GM19043 (cell line): ENCODE results near the gene SERPIND1.
"Not testable (repeated sequence)": the region's sequence is repeated elsewhere in the genome, so short reads cannot be mapped to it uniquely, and the experiment has no call there.

Experiments used
- ATAC-seq: cut with Tn5 transposase; IDR thresholded peaks from one replicate; pipeline ENCODE4 v1.9.1; 2021; ENCODE audit warnings: low read depth; ENCODE audit not compliant: unreplicated experiment

SERPIND1 gene

DNA sequence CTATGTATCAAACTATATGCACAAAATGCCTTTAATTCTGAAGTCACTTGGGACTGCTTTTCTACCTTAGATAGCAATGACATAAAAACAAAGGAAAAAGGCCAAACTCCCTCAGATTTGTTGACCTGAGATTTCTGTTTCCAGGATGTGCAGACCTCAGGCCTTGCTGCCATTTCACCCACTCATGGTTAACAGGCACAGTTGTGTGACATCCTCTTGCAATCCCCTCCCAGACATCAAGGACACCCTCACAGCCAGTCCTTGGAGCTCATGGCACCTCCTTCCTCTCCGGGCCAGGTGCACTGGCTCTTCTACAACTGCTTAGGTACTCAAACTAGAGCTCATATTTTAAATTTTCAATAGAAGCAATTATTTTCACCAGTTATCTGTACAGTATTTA lies 37.3 kb downstream of the SERPIND1 start:
- no peak for ATAC-seq

DNA sequence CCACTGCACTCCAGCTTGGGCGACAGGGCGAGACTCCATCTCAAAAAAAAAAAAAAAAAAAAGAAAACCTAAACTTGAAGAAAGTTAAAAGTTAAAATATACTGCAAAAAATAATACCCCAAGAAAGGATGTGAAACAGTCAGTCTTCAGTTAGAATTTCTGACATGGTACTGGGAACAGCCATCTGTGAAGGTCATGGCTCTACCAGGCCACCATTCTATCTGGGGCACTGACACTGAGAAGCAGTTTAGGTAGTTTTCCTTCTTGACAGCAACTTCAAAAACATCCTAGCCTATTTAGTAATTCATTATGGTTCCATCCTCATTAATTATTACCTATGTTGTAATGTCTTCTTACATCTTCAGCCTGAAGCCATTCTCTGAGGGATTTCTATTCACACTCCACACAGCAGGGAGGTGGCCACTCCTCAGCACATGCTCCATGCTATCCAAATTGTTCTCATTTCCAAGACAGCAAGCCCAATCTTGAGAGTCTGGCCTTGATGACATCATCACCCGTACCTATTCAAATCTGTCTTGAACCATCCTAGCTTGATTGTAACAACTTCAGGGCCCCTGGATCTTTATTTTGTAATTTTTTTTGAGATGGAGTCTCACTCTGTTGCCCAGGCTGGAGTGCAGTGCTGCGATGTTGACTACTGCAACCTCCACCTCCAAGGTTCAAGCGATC lies 38.2 kb downstream of the SERPIND1 start:
- ATAC-seq, result no peak

DNA sequence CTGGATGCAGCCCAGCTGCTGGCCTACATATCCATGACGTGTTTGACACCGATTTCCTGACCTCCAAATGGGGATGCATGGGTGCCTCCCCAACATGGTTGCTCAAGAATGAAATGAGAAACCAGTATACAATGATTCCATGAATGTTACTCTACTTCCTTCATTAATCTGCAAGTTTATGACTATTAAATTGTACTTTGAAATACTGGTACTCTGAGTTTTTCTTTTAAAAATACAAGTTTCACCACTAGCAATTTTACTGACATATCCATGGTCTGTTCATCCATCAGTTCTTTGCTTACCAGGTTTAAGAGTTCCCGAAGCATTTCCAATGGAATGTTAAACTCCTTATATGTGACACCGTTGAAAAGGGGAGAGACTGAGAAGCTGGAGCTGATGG lies 39.1 kb downstream of the SERPIND1 start:
- no peak for ATAC-seq

DNA sequence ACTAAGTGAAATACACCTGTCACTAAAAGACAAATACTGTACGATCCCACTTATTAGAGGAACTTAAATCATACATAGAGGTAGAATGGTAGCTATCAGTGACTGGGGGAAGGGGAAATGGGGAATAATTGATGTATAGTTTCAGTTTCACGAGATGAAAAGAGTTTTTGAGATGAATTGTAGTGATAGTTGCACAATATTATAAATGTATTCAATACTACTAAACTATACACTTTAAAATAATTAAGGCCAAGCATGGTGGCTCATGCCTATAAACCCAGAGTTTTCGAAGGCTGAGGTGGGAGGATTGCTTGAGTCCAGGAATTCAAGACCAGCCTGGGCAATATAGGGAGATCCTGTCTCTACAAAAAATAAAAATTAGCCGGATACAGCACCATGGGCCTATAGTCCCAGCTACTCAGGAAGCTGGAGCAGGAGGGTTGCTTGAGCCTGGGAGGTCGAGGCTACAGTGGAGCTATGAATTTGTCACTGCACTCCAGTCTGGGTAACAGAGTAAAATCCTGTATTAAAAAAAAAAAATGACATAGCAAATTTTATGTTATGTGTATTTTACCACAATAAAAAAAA lies 40.4 kb downstream of the SERPIND1 start:
- ATAC-seq, result no peak

DNA sequence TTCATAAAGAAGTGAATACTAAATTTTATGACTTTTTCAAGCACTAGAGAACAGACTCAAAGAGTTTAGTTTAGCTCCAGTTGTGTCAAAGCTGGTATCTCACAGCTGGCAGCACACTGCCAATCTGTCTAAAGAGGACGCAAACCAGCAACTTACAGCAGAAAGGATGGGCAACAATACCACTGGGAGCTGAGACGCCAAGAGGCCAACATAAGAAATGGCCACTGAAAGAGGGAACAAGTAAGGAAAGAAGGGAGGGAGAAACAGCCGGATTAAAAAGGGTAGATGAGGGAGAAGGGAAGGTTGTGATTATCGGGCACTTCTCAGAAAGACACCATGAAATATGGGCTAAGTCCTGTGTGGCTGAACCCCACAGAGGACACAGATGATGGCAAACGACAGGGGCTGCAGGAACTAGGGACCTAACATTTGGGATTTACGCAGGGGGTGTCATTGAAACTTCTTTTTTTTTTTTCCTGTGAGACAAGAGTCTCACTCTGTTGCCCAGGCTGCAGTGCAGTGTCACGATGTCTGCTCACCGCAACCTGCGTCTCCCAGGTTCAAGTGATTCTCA lies 41.7 kb downstream of the SERPIND1 start:
- ATAC-seq, result no peak

DNA sequence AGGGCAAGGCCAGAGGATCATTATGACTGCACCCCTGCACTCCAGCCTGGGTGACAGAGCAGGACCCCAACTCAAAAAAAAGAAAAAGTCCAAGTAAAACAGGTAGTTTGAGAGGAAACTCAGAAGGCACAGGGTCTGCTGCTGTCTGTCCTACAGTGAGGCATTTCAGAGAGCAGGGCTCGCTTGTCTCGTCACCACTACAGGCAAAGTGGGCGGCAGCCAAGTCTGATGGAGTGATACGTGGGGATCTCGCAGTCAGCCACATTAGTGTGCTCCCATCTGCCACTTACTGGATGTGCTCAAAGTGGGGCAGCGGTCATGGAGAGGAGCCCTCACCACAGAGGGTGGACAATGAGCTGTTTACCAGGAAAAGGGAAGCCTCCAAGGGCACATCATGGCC lies 42.6 kb downstream of the SERPIND1 start:
- no peak for ATAC-seq

DNA sequence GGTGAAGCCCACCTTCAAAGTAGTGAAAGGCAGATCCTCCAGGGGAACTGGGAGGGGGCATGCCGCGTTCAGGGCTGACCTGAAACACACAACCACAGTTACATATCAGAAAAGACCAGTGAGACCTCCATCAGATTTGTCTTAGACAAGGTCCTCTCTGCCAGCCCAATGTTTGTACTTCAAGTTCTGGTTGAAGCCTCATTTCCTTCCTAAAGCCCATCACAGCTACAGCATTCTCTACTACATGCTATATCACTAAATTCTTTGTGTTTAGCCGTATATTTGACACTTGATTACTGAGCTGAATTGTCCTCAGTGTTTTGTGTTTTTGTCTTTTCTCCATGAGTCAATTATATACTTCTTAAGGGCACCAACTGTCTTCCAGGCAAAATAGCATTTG lies 44.6 kb downstream of the SERPIND1 start:
- ATAC-seq, result no peak

DNA sequence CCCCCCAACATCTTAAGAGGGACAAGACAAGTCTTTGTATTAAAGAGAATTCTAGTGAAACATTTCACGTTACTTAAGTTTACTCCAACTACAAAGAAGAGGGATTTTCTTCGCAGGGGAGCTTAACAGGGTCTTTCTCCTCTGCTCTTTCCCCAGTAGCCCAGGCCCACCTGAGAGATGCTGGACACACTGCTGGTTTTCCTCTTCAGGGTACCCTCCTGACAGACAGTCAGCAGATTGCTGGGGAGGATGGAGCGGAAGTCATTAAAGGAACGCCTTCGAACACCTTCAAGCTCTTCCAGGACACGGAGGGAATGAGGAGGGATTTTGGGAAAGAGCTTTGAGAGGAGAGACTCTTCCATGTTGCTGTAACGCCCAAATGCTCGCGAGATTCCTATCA lies 45.6 kb downstream of the SERPIND1 start:
- no peak for ATAC-seq

DNA sequence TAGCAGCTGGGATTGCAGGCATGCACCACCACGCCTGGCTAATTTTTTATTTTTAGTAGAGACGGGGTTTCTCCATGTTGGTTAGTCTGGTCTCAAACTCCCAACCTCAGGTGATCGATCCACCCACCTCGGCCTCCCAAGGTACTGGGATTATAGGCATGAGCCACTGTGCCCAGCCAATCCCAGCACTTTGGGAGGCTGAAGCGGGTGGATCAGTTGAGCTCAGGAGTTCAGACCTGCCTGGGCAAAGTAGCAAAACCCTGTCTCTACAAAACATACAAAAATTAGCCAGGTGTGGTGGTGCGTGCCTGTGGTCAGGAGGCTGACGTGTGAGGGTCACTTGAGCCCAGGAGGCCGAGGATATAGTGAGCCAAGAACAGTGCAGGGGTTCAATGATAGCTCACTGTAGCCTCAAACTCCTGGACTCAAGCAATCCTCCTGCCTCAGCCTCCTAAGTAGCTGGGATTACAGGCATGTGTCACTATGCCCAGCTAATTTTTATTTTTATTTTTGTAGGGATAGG lies 47.9 kb downstream of the SERPIND1 start:
- ATAC-seq, result not testable (repeated sequence)

DNA sequence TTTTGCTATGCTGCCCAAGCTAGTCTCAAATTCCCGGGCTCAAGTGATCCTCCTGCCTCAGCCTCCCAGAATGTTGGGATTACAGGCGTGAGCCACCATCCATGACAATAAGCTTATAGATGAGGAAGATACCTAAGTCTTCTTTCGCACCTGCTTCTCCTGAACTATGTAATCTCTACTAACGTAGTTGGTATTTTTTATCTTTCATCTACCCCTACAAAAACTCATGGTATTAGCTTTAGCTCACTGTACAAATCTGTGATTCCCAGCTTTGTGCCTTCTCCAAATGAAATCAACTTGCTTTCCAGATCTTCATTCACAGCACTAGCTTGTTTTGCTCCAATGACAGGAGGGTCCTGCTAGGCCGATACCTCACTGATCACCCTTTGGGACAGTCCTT lies 48.3 kb downstream of the SERPIND1 start:
- ATAC-seq, result no peak

DNA sequence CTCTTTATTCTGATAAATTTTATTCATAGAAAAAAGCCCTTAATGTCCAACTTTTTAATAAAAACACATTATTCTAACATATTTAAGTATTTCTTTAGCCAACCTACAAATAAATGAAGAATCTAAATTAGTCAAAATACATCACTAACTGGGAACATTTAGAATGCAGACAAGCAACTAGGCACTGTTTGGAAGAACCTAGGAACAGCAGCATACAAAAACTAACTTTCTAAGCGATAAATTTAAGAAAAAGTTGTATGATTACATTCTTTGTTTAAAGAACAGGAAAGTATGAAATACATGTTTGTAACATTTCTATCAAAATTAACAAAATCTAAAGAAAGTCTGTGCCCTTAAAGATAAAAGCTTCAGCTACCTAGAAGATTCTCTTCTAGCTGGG lies 49.4 kb downstream of the SERPIND1 start:
- no peak for ATAC-seq

DNA sequence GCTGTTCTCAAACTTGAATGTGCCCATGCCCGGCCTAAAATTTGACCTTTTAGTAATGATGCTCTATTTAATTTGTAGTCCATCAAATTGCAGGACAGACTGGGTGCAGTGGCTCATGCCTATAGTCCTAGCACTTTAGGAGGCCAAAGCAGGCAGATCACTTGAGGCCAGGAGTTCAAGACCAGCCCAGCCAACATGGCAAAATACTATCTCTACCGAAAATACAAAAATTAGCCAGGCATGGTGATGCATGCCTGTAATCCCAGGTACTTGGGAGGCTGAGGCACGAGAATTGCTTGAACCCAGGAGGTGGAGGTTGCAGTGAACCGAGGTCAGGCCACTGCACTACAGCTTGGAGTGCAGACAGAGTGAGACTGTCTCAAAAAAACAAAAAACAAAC lies 51.3 kb downstream of the SERPIND1 start:
- ATAC-seq, result not testable (repeated sequence)

DNA sequence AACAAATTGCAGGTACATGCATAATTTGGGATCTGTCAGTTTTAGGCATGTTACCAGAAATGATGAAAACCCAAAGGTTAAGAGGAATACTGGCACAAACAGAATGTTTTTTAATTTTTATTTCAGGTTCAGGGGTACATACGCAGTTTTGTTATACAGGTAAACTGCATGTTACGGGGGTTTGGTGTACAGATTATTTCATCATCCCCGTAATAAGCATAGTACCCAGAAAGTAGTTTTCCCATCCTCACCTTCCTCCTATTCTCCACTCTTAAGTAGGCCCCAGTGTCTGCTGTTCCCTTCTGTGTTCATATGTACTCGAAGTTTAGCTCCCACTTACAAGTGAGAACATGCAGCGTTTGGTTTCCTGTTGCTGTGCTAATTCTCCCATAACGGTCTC lies 51.7 kb downstream of the SERPIND1 start:
- ATAC-seq, result no peak

DNA sequence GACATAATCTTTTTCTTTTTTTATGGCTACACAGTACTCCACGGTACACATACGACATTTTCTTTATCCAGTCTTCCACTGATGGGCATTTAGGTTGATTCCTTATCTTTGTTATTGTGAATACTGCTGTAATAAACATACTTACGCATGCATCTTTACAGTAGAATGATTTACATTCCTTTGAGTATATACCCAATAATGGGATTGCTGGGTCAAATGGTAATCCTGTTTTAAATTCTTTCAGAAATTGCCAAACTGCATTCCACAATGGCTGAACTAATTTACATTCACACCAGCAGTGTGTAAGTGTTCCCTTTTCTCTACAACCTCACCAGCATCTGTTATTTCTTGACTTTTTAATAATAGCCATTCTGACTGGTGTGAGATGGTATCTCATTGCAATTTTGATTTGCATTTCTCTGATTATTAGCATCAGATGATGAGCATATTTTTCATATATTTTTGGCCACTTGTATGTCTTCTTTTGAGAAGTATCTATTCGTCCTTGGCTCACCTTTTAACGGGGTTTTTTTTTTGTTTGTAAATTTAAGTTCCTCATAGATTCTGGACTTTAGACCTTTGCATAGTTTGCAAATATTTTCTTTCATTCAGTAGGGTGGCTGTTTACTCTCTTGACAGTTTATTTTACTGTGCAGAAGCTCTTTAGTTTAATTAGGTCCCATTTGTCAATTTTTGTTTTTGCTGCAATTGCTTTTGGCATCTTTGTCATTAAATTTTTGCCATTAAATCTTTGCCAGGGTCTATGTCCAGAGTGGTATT lies 52.6 kb downstream of the SERPIND1 start:
- not testable (repeated sequence) for ATAC-seq

DNA sequence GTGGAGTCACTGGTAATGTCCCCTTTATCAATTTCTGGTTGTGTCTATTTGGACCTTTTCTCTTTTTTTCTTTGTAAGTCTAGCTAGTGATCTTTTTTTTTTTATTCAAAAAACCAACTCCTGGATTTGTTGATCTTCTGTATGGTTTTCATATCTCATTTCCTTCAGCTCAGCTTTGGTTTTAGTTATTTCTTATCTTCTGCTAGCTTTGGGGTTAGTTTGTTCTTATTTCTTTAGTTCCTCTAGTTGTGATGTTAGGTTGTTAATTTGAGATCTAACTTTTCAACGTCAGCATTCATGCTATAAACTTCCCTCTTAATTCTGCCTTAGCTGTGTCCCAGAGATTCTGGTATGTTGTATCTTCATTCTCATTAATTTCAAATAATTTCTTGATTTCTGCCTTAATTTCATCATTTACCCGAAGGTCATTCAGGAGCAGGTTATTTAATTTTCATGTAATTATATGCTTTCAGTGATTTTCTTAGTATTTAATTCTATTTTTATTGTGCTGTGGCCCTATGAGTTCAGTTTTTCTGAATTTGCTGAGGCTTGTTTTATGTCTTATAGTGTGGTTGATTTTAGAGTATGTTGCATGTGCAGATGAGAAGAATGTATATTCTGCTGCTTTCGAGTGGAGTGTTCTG lies 55.7 kb downstream of the SERPIND1 start:
- ATAC-seq, result no peak

DNA sequence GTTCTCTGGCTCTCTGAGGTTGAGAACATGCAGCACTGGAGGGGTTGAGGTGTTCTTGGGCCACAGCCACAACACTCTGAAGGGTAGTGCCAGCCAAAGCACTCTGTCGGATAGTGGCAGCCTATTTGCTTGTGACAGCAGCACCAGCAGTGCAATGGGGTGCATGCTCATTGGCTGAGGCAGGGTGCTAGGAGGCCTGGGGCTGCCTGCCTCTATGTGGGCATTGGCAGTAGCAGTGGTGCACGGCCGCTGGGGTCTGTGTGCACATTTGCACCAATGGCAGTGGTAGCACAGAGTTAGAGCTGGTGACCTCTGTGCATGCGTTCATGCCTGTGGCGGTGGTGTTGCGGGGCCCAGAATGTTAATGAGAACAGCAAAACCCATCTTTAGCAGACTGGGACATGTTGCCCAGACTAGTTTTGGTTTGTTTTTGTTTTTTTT lies 59.3 kb downstream of the SERPIND1 start:
- no peak for ATAC-seq

DNA sequence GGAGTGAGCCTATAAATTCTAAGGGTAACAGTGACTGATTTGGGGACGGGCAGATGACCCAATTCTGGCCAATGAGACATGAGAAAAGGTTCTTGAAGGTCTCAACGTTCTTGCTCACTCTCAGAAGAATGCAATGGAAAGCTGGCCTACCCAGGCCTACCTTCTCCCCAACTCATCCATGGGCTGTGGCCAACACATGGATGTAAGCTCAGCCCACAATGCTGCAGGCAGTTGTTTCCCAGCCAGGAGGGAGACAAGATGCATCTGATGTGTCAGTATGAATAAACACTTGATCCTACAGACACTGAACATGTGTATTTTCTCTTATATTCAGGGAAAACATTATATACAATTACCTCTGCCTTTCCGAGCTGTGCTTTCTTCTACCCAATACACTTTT lies 60.3 kb downstream of the SERPIND1 start:
- ATAC-seq, result no peak

DNA sequence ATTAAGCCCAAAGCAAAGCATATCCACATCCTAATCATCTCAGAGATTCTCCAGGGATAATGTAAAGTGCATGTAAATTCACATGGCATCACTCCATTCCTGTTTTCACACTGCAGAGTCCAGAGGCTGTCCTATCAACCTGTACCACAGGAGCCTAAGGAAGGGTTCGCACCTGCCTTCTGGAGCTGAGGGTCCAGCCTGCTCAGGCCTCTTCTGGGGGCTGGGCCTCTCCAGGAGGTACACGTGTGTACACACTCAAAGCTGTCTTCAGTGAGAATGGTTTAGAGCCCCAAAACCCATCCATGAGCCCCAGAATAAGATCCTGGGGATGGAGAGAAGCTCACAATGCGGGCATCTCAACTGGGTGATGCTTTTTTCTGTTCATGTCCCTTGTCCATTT lies 60.8 kb downstream of the SERPIND1 start:
- ATAC-seq, result no peak
